CD14-positive monocyte (primary cell): ENCODE data around the gene CUX1. TPM values are rescaled to one million over a fixed set of nuclear protein-coding genes. Genes with fewer than 3 reads are reported as not detected.
A peak's percentile ranks its signal among the peaks of the same experiment; 100 is the strongest.

Experiments
- DNase-seq, 3 donors: peaks; one replicate each; pipeline ENCODE4 v3.0.0-alpha.2; 2011 to 2022
- H2AFZ ChIP-seq: 2 replicates; pipeline ENCODE4 v1.6.0; 2012; ENCODE audit warnings: mild to moderate bottlenecking, low read depth, low read length, inconsistent platforms; ENCODE audit not compliant: insufficient read depth, poor library complexity, severe bottlenecking
- H3K27ac ChIP-seq, 2 donors: 1 replicate in 1 of 2; 2 replicates in 1 of 2; pipeline ENCODE4 v1.5.1; 2012 to 2013; ENCODE audit warnings: low read length in 2 of 2, control low read depth in 1 of 2, inconsistent platforms in 1 of 2, low read depth in 1 of 2, mild to moderate bottlenecking in 1 of 2
- H3K27me3 ChIP-seq, 2 donors: one replicate each; pipeline versions ENCODE4 v1.6.0 to v1.6.1; 2011 to 2013; ENCODE audit warnings: low read length in 2 of 2; ENCODE audit not compliant: control insufficient read depth in 2 of 2, insufficient read depth in 2 of 2
- H3K36me3 ChIP-seq, 2 donors: replicated peaks in 1 of 2; 1 replicate in 1 of 2; 2 replicates in 1 of 2; pipeline versions ENCODE4 v1.5.1 to v1.6.1; 2012 to 2013; ENCODE audit warnings: low read length in 2 of 2, control low read depth in 1 of 2, inconsistent platforms in 1 of 2, mild to moderate bottlenecking in 1 of 2; ENCODE audit not compliant: insufficient read depth in 2 of 2, control insufficient read depth in 1 of 2
- H3K4me1 ChIP-seq, 2 donors: 1 replicate in 1 of 2; 2 replicates in 1 of 2; pipeline versions ENCODE4 v1.5.1 to v1.6.1; 2012 to 2013; ENCODE audit warnings: low read length in 2 of 2, control low read depth in 1 of 2, inconsistent platforms in 1 of 2, mild to moderate bottlenecking in 1 of 2, moderate library complexity in 1 of 2; ENCODE audit not compliant: insufficient read depth in 2 of 2, control insufficient read depth in 1 of 2
- H3K4me2 ChIP-seq: replicated peaks from 2 replicates; pipeline ENCODE3; 2012; ENCODE audit warnings: low read length, moderate library complexity, mild to moderate bottlenecking; ENCODE audit not compliant: poor library complexity, severe bottlenecking; ENCODE audit errors: extremely low read depth
- H3K4me3 ChIP-seq, 3 experiments: fragments of 200-600 bp in 1 of 3; sonication (generic) in 1 of 3; replicated peaks in 1 of 3; 1 replicate in 2 of 3; 2 replicates in 1 of 3; pipeline ENCODE4 v1.5.1; 2011 to 2013; ENCODE audit warnings: low read length in 3 of 3, mild to moderate bottlenecking in 3 of 3, control low read depth in 2 of 3, low read depth in 2 of 3, inconsistent platforms in 1 of 3, moderate library complexity in 1 of 3
- H3K79me2 ChIP-seq: 2 replicates; pipeline ENCODE4 v1.6.0; 2012; ENCODE audit warnings: mild to moderate bottlenecking, control low read depth, inconsistent platforms, low read length, moderate library complexity; ENCODE audit not compliant: insufficient read depth
- H3K9ac ChIP-seq: 2 replicates; pipeline ENCODE4 v1.6.0; 2017; ENCODE audit warnings: low read length, mild to moderate bottlenecking; ENCODE audit not compliant: insufficient read depth, poor library complexity, severe bottlenecking
- H3K9me3 ChIP-seq, 2 donors: replicated peaks in 1 of 2; 1 replicate in 1 of 2; 2 replicates in 1 of 2; pipeline versions ENCODE4 v1.5.1 to v1.6.1; 2012 to 2013; ENCODE audit warnings: low read length in 2 of 2, control low read depth in 1 of 2; ENCODE audit not compliant: control insufficient read depth in 1 of 2, insufficient read depth in 1 of 2
- H4K20me1 ChIP-seq: 2 replicates; pipeline ENCODE4 v1.6.0; 2012; ENCODE audit warnings: mild to moderate bottlenecking, low read length, control low read depth, moderate library complexity; ENCODE audit not compliant: insufficient read depth
- H3K27ac Mint-ChIP-seq, 7 donors: one replicate each; pipeline ENCODE4 v1.8.0; 2020; ENCODE audit warnings: mild to moderate bottlenecking in 7 of 7, mixed read lengths in 7 of 7, moderate library complexity in 6 of 7, inconsistent platforms in 2 of 7
- H3K27me3 Mint-ChIP-seq, 3 donors: one replicate each; pipeline ENCODE4 v1.8.0; 2021 to 2022; ENCODE audit warnings: low read depth in 3 of 3, mild to moderate bottlenecking in 3 of 3, mixed read lengths in 3 of 3, moderate library complexity in 3 of 3, inconsistent platforms in 1 of 3
- H3K36me3 Mint-ChIP-seq, 2 donors: one replicate each; pipeline ENCODE4 v1.8.0; 2020; ENCODE audit warnings: mixed read lengths in 2 of 2, inconsistent platforms in 1 of 2, mild to moderate bottlenecking in 1 of 2
- H3K4me1 Mint-ChIP-seq: one replicate; pipeline ENCODE4 v1.8.0; 2020; ENCODE audit warnings: mild to moderate bottlenecking, mixed read lengths
- H3K4me3 Mint-ChIP-seq, 2 donors: one replicate each; pipeline ENCODE4 v1.8.0; 2020; ENCODE audit warnings: mild to moderate bottlenecking in 2 of 2, mixed read lengths in 2 of 2, moderate library complexity in 1 of 2
- H3K9me3 Mint-ChIP-seq, 7 donors: one replicate each; pipeline ENCODE4 v1.8.0; 2020 to 2022; ENCODE audit warnings: mixed read lengths in 7 of 7, mild to moderate bottlenecking in 6 of 7, moderate library complexity in 6 of 7, inconsistent platforms in 2 of 7
- CTCF ChIP-seq: fragments of 200-600 bp; IDR thresholded peaks from one replicate; pipeline ENCODE4 v1.8.0; 2022; ENCODE audit warnings: antibody characterized with exemption, mild to moderate bottlenecking
- WGBS: methylation state at CpG from one replicate; pipeline ENCODE4 v1.1.5; 2013; ENCODE audit warnings: missing lambda C conversion rate; ENCODE audit not compliant: insufficient coverage; 5-methylcytosine and 5-hydroxymethylcytosine counted together
- intact Hi-C, 2 donors: fragments of 100-400 bp; cut with micrococcal nuclease; formaldehyde crosslinking; loops; one replicate each; pipeline versions ENCODE4 v1.15.0 to v1.15.1; 2023
- polyA plus RNA-seq, 3 donors: library from polyadenylated mRNA; depleted of rRNA in 1 of 3; unstranded in 2 of 3; stranded (reverse) in 1 of 3; fragments of 300-500 nt in 2 of 3; fragments of >200 nt in 1 of 3; fragmentation: Illumina TruSeq in 2 of 3; gene quantifications; 1 replicate in 2 of 3; 2 replicates in 1 of 3; pipeline ENCODE4 v1.2.3, GENCODE V29; 2012 to 2021

The CUX1 gene
- polyA plus RNA-seq, 3 donors, result 17.6 to 38.0 (median 28.0) TPM

- H3K4me1 ChIP-seq, result no peaks in the 10 kb centered on the region
- H3K36me3 ChIP-seq, result peaks cover 90 to 100% of the 10 kb centered on the region in 2 donors
- no peaks in the 10 kb centered on the region for H3K27me3 ChIP-seq
- Mint-ChIP-seq H3K36me3 (peaks cover 89 to 98% of the 10 kb centered on the region in 2 donors), H3K4me3 (no peak overlapping the region), H3K27ac (no peak overlapping the region), H3K4me1 (no peaks in the 10 kb centered on the region), H3K9me3 (no peaks in the 10 kb centered on the region), H3K27me3 (no peaks in the 10 kb centered on the region)
- DNase-seq, result no peak
- WGBS, result 96% methylated on average over 23 of the region's 25 CpGs
- no peak overlapping the region for H3K27ac ChIP-seq
- no peak overlapping the region for H3K9ac ChIP-seq
- no peaks in the 10 kb centered on the region for H3K9me3 ChIP-seq
- H3K79me2 ChIP-seq, result no peaks in the 10 kb centered on the region
- no peak overlapping the region for H2AFZ ChIP-seq
- no peak for TF ChIP-seq CTCF
- H3K4me2 ChIP-seq, result no peak overlapping the region
- H4K20me1 ChIP-seq, result peaks cover 28% of the 10 kb centered on the region
- H3K4me3 ChIP-seq, result no peak overlapping the region
- intact Hi-C loops, result no loop called here
Observed at GRCh38 chr7:102196028-102196427, 378.6 kb downstream of the CUX1 start.

DNA sequence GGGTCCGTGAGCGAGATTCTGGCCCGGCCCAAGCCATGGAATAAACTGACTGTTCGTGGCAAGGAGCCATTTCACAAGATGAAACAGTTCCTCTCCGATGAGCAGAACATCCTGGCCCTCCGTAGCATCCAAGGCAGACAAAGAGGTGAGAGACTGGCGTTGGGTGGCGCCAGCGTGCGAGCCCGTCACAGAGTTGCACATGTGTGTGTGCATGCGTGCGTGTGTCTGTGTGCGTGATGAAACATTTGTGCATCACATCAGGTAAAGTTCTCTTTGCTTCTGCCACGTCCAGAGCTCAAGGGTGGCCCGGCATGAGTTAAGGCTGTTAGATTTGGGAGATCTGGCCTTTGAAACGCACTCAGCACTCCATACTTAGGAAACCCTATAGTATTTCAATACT lies 379.7 kb downstream of the CUX1 start:
- Mint-ChIP-seq H3K36me3 (peaks cover 90 to 98% of the 10 kb centered on the region in 2 donors), H3K27me3 (no peaks in the 10 kb centered on the region), H3K4me1 (no peaks in the 10 kb centered on the region), H3K4me3 (no peak overlapping the region), H3K27ac (peak overlapping the region in 1 of 7 donors; percentile 34), H3K9me3 (no peaks in the 10 kb centered on the region)
- H3K79me2 ChIP-seq, result no peaks in the 10 kb centered on the region
- peaks cover 28% of the 10 kb centered on the region for H4K20me1 ChIP-seq
- no peak for DNase-seq
- no peaks in the 10 kb centered on the region for H3K27me3 ChIP-seq
- intact Hi-C loops, result no loop called here
- no peak overlapping the region for H3K9ac ChIP-seq
- WGBS, result 96% methylated on average over 14 of the region's 17 CpGs
- no peak overlapping the region for H3K27ac ChIP-seq
- no peak overlapping the region for H3K4me3 ChIP-seq
- peaks cover 92 to 100% of the 10 kb centered on the region in 2 donors for H3K36me3 ChIP-seq
- H2AFZ ChIP-seq, result no peak overlapping the region
- H3K4me1 ChIP-seq, result no peaks in the 10 kb centered on the region
- TF ChIP-seq CTCF, result no peak
- no peak overlapping the region for H3K4me2 ChIP-seq
- no peaks in the 10 kb centered on the region for H3K9me3 ChIP-seq
